Calu3 (cell line): Measurements from ENCODE around the gene CPTP. TPM values are rescaled to one million over a fixed set of nuclear protein-coding genes. Genes with fewer than 3 reads are reported as not detected.
A peak's percentile ranks its signal among the peaks of the same experiment; 100 is the strongest.

Experiments
- BruUV-seq: library from RNA; stranded (reverse); fragments of 400-500 nt; replicated peaks from 2 replicates; lab custom pipeline; 2021; lab: Mats Ljungman, UMichigan
- CTCF ChIA-PET: fragments of 300-600 bp; sonication (Branson Sonifier 250); formaldehyde crosslinking; loops from one replicate; lab custom pipeline; 2022; ENCODE audit warnings: antibody characterized with exemption; lab: Charles Lee
- DNase-seq: peaks from one replicate; pipeline ENCODE4 v3.0.0; 2022
- H3K27ac Mint-ChIP-seq: one replicate; pipeline ENCODE4 v1.8.0; 2022; ENCODE audit warnings: mixed read lengths; ENCODE audit not compliant: unreplicated experiment
- H3K27me3 Mint-ChIP-seq: one replicate; pipeline ENCODE4 v1.8.0; 2022; ENCODE audit warnings: mixed read lengths; ENCODE audit not compliant: unreplicated experiment
- H3K36me3 Mint-ChIP-seq: one replicate; pipeline ENCODE4 v1.8.0; 2022; ENCODE audit warnings: mild to moderate bottlenecking, moderate library complexity, mixed read lengths; ENCODE audit not compliant: insufficient read depth, unreplicated experiment
- H3K4me1 Mint-ChIP-seq: one replicate; pipeline ENCODE4 v1.8.0; 2022; ENCODE audit warnings: mild to moderate bottlenecking, low read depth, mixed read lengths; ENCODE audit not compliant: unreplicated experiment
- H3K4me3 Mint-ChIP-seq: one replicate; pipeline ENCODE4 v1.8.0; 2022; ENCODE audit warnings: mild to moderate bottlenecking, low read depth, moderate library complexity, mixed read lengths; ENCODE audit not compliant: unreplicated experiment
- H3K9me3 Mint-ChIP-seq: one replicate; pipeline ENCODE4 v1.8.0; 2022; ENCODE audit warnings: low read depth, mixed read lengths; ENCODE audit not compliant: unreplicated experiment
- CTCF ChIP-seq: fragments of 200-600 bp; IDR thresholded peaks from one replicate; pipeline ENCODE4 v1.8.0; 2022; ENCODE audit warnings: antibody characterized with exemption; ENCODE audit not compliant: unreplicated experiment
- intact Hi-C: fragments of 100-400 bp; cut with micrococcal nuclease; formaldehyde crosslinking; loops from one replicate; pipeline ENCODE4 v1.10.0; 2022; ENCODE audit not compliant: unreplicated experiment
- total RNA-seq: library from RNA; stranded (reverse); gene quantifications from 2 replicates; pipeline ENCODE4 v1.2.3, GENCODE V29; 2022

The CPTP gene
- total RNA-seq, 1 experiment from 2014 or later = 20.1 TPM

- intact Hi-C loops = no loop called here
- peak overlapping the region; percentile 19 for H3K4me3 Mint-ChIP-seq
- no peak for DNase-seq
- H3K4me1 Mint-ChIP-seq = peaks cover 27% of the 10 kb centered on the region
- H3K27ac Mint-ChIP-seq = peak overlapping the region; percentile 54
- no peaks in the 10 kb centered on the region for H3K27me3 Mint-ChIP-seq
- peaks cover 77% of the 10 kb centered on the region for H3K36me3 Mint-ChIP-seq
- TF ChIP-seq CTCF = no peak
- CTCF ChIA-PET = no interaction called here
- BruUV-seq = no TSS peak
- no peaks in the 10 kb centered on the region for H3K9me3 Mint-ChIP-seq
These were observed 5.6 kb upstream of the CPTP start for GRCh38 chr1:1318777-1319645.

- Mint-ChIP-seq H3K4me1 (peaks cover 27% of the 10 kb centered on the region), H3K36me3 (peaks cover 79% of the 10 kb centered on the region), H3K4me3 (peak overlapping the region; percentile 19), H3K9me3 (no peaks in the 10 kb centered on the region), H3K27me3 (no peaks in the 10 kb centered on the region), H3K27ac (peak overlapping the region; percentile 54)
- no TSS peak for BruUV-seq
- no peak for TF ChIP-seq CTCF
- intact Hi-C loops = no loop called here
- CTCF ChIA-PET = no interaction called here
- no peak for DNase-seq
These were observed 5.0 kb upstream of the CPTP start for GRCh38 chr1:1319646-1319941.

- no TSS peak for BruUV-seq
- Mint-ChIP-seq H3K36me3 (peaks cover 78% of the 10 kb centered on the region), H3K9me3 (no peaks in the 10 kb centered on the region), H3K27ac (no peak overlapping the region), H3K4me3 (no peak overlapping the region), H3K4me1 (peaks cover 27% of the 10 kb centered on the region), H3K27me3 (no peaks in the 10 kb centered on the region)
- CTCF ChIA-PET = no interaction called here
- DNase-seq = no peak
- intact Hi-C loops = no loop called here
- no peak for TF ChIP-seq CTCF
These were observed 3.7 kb upstream of the CPTP start for GRCh38 chr1:1320666-1321448.

GRCh38 chr1:1321477-1321876, 3.1 kb upstream of the CPTP start:
- H3K27me3 Mint-ChIP-seq = no peaks in the 10 kb centered on the region
- intact Hi-C loops = no loop called here
- no peak for DNase-seq
- peaks cover 27% of the 10 kb centered on the region for H3K4me1 Mint-ChIP-seq
- no TSS peak for BruUV-seq
- TF ChIP-seq CTCF = no peak
- H3K4me3 Mint-ChIP-seq = no peak overlapping the region
- no peaks in the 10 kb centered on the region for H3K9me3 Mint-ChIP-seq
- CTCF ChIA-PET = no interaction called here
- H3K36me3 Mint-ChIP-seq = peaks cover 78% of the 10 kb centered on the region
- no peak overlapping the region for H3K27ac Mint-ChIP-seq
